ENCODE results near the gene HOMER2. TPM values are rescaled to one million over a fixed set of nuclear protein-coding genes. Genes with fewer than 3 reads are reported as not detected.

Gene HOMER2
- total RNA-seq, 1 donor from 2014 or later, result 12.2 TPM

DNA sequence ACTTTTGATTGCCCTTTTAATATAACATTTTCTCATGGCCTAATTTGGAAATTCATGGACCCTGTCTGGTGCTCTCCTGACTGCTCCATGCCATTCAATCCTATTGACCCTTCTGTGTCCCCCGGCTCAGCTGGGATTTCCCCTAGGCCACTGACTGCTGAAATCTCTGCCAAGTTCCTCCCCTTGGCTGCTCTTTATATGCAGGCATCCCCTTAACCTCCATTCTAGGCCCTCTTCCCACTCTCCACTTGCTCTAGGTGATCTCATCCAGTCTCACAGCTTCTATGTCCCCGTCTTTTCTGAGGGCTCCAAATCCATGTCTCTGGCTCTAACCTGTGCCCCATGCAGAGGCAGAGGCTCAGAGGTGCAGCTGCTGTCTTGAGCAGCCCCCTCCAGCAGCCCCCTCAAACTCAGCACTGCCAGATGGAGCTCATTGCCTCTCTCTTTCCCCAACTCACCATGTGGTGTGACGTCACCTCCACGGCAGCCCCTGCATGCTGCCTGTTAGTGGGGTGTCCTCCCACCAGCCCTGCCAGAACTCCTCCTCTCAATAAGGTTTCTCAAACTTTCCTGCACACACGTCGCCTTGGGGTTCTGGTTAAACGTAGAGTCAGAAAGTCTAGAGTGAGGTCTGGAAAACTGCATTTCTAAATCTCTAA is 153.2 kb downstream of the HOMER2 start:
- Mint-ChIP-seq H3K27me3 (ENCODE audit: low read depth, unreplicated experiment) (peaks cover 36% of the 10 kb centered on the region), H3K9me3 (ENCODE audit: unreplicated experiment) (peaks cover 13% of the 10 kb centered on the region), H3K4me3 (ENCODE audit: unreplicated experiment) (no peak overlapping the region), H3K4me1 (ENCODE audit: low read depth, unreplicated experiment) (peaks cover 9% of the 10 kb centered on the region), H3K36me3 (ENCODE audit: low read depth, unreplicated experiment) (peaks cover 14% of the 10 kb centered on the region), H3K27ac (ENCODE audit: unreplicated experiment) (no peak overlapping the region)
- TF ChIP-seq EZH2 (IDR thresholded peaks at IDR 0.05; ENCODE audit: insufficient read depth, low read length), result no peak
- FAIRE-seq, result no peak
- Histone ChIP-seq H3K4me1 (ENCODE audit: insufficient read depth, low read length) (no peaks in the 10 kb centered on the region), H2AFZ (ENCODE audit: low read depth, low read length) (no peak overlapping the region), H3K79me2 (ENCODE audit: insufficient read depth, low read length) (no peaks in the 10 kb centered on the region), H3K27me3 (ENCODE audit: insufficient read depth, low read length) (peaks cover 9% of the 10 kb centered on the region), H3K4me2 (ENCODE audit: low read length) (no peak overlapping the region), H3K9ac (ENCODE audit: low read length) (no peak overlapping the region), H3K4me3 (ENCODE audit: insufficient read depth, low read depth, low read length) (no peak overlapping the region), H3K27ac (ENCODE audit: low read depth, low read length) (no peak overlapping the region), H3K36me3 (ENCODE audit: insufficient read depth, low read length) (no peaks in the 10 kb centered on the region), H3K9me3 (ENCODE audit: insufficient read depth, low read depth, low read length) (no peaks in the 10 kb centered on the region), H4K20me1 (ENCODE audit: insufficient read depth, low read length) (no peaks in the 10 kb centered on the region)
- DNase-seq (ENCODE audit: low read depth), result no peak

Other genes with a start within 250 kb of the HOMER2 start
- 7.2 and 11.5 TPM in 2 replicates for gene AP3B2, start 242.8 kb downstream of the HOMER2 start, total RNA-seq
- 0.09 TPM in 1 of 2 replicates, not detected in the other for gene FSD2, start 146.7 kb downstream of the HOMER2 start, total RNA-seq
- gene WHAMM, start 143.1 kb downstream of the HOMER2 start, total RNA-seq, result 8.3 and 9.4 TPM in 2 replicates
- 44.4 and 44.7 TPM in 2 replicates for gene RAMAC, start 33.5 kb upstream of the HOMER2 start, total RNA-seq
- 15.3 and 18.1 TPM in 2 replicates for gene C15orf40, start 58.9 kb upstream of the HOMER2 start, total RNA-seq
- gene BTBD1, start 114.5 kb upstream of the HOMER2 start, total RNA-seq, result 60.3 and 61.1 TPM in 2 replicates
- gene TM6SF1, start 154.9 kb upstream of the HOMER2 start, total RNA-seq, result 1.0 and 2.1 TPM in 2 replicates